GM12874 (cell line): ENCODE measurements around the gene SLC48A1.

Experiments
- CTCF ChIP-seq: IDR thresholded peaks from 2 replicates; pipeline ENCODE4 v1.5.1; 2011; ENCODE audit warnings: low read depth, mild to moderate bottlenecking, control low read depth, low read length, moderate library complexity; ENCODE audit not compliant: insufficient read depth

SLC48A1 gene

DNA sequence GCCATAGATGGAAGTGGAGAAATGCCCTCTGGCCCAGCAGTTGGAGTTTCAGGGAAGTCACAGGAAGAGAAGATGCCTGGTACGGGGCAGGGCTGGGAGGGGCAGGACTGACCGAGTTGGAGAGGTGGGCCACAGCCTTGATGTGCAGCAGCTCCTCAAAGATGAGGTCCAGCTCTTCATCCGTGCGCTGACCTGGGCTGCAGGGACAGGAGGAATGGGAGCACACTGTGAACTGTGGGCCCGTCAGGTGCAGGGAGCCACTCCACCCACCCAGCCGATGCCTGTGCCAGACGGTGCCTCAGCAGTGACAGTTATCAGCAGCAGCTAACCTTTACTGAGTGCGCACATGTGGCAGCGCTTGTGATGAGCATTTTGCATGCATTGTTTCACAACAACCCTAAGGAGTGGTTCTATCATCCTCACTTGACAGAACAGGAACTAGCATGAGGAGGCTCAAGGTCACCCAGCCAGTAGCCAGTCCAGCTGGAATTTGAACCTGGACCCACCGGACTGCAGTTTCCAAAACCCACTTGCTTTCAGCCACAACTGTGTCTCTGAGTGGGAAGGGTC, 22.7 kb upstream of the SLC48A1 start:
- TF ChIP-seq CTCF: no peak

- no peak for TF ChIP-seq CTCF
Measured at GRCh38 chr12:47750916-47751470, 22.0 kb upstream of the SLC48A1 start.

- TF ChIP-seq CTCF: no peak
Measured at GRCh38 chr12:47751561-47751960, 21.5 kb upstream of the SLC48A1 start.

- TF ChIP-seq CTCF: no peak
Measured at GRCh38 chr12:47752121-47752520, 20.9 kb upstream of the SLC48A1 start.

- no peak for TF ChIP-seq CTCF
Measured at GRCh38 chr12:47752552-47752951, 20.5 kb upstream of the SLC48A1 start.

- TF ChIP-seq CTCF: no peak
Measured at GRCh38 chr12:47753021-47754001, 19.7 kb upstream of the SLC48A1 start.

- TF ChIP-seq CTCF: no peak
Measured at GRCh38 chr12:47754126-47754525, 18.9 kb upstream of the SLC48A1 start.
